GM12878 (cell line): ENCODE results near the gene MPEG1. TPM values are rescaled to one million over a fixed set of nuclear protein-coding genes. Genes with fewer than 3 reads are reported as not detected.
A peak's percentile ranks its signal among the peaks of the same experiment; 100 is the strongest.

Source experiments
- BACH1 ChIP-seq: fragments of 450-650 bp; IDR thresholded peaks from 2 replicates; pipeline ENCODE4 v1.6.1; 2017; ENCODE audit warnings: mild to moderate bottlenecking, borderline replicate concordance
- BCLAF1 ChIP-seq: fragments of 450-650 bp; IDR thresholded peaks from 2 replicates; pipeline ENCODE4 v1.6.1; 2017; ENCODE audit warnings: antibody characterized with exemption, mild to moderate bottlenecking, moderate library complexity
- BHLHE40 ChIP-seq, 2 experiments: fragments of 450-650 bp in 1 of 2; IDR thresholded peaks; 2 replicates each; pipeline ENCODE4 v1.6.1; 2011 to 2017; ENCODE audit warnings: low read depth in 2 of 2, borderline replicate concordance in 1 of 2, improper control_type of control experiment in 1 of 2, low read length in 1 of 2, mild to moderate bottlenecking in 1 of 2
- EGR1 ChIP-seq, 2 experiments: IDR thresholded peaks; 1 replicate in 1 of 2; 2 replicates in 1 of 2; pipeline ENCODE4 v1.6.1; 2011 to 2012; ENCODE audit warnings: low read depth in 2 of 2, low read length in 2 of 2, borderline replicate concordance in 1 of 2, mild to moderate bottlenecking in 1 of 2, moderate library complexity in 1 of 2
- FOXM1 ChIP-seq: IDR thresholded peaks from 2 replicates; pipeline ENCODE4 v1.6.1; 2012; ENCODE audit warnings: low read depth, mild to moderate bottlenecking, inconsistent platforms, low read length, moderate library complexity
- IKZF1 ChIP-seq: fragments of 450-650 bp; conservative IDR thresholded peaks from 2 replicates; pipeline ENCODE4 v1.6.1; 2017; ENCODE audit warnings: antibody characterized with exemption, mild to moderate bottlenecking
- IKZF2 ChIP-seq, 2 experiments: fragments of 450-650 bp; IDR thresholded peaks; 2 replicates each; pipeline ENCODE4 v1.6.1; 2017; ENCODE audit warnings: mild to moderate bottlenecking in 2 of 2, moderate library complexity in 2 of 2
- IRF3 ChIP-seq: fragments of 450-650 bp; IDR thresholded peaks from 2 replicates; pipeline ENCODE4 v1.6.1; 2014; ENCODE audit warnings: mild to moderate bottlenecking
- IRF5 ChIP-seq: fragments of 450-650 bp; IDR thresholded peaks from 2 replicates; pipeline ENCODE4 v1.6.1; 2017; ENCODE audit warnings: borderline replicate concordance
- MTA2 ChIP-seq: fragments of 450-650 bp; IDR thresholded peaks from 2 replicates; pipeline ENCODE4 v1.6.1; 2016; ENCODE audit warnings: low read depth, mild to moderate bottlenecking, moderate library complexity
- NFXL1 ChIP-seq: fragments of 450-650 bp; IDR thresholded peaks from 2 replicates; pipeline ENCODE4 v1.6.1; 2017; ENCODE audit warnings: antibody characterized with exemption, mild to moderate bottlenecking, borderline replicate concordance
- PML ChIP-seq: IDR thresholded peaks from 2 replicates; pipeline ENCODE4 v1.6.1; 2012; ENCODE audit warnings: low read length, inconsistent platforms
- POLR2AphosphoS5 ChIP-seq: IDR thresholded peaks from 2 replicates; pipeline ENCODE4 v1.6.1; 2011; ENCODE audit warnings: mild to moderate bottlenecking, low read length, inconsistent platforms
- RAD51 ChIP-seq: fragments of 450-650 bp; IDR thresholded peaks from 2 replicates; pipeline ENCODE4 v1.6.1; 2016; ENCODE audit warnings: moderate library complexity, mild to moderate bottlenecking, inconsistent platforms
- RB1 ChIP-seq: fragments of 450-650 bp; formaldehyde crosslinking; IDR thresholded peaks from 2 replicates; pipeline ENCODE4 v1.6.1; 2017; ENCODE audit warnings: mild to moderate bottlenecking, borderline replicate concordance
- SP1 ChIP-seq: IDR thresholded peaks from one replicate; pipeline ENCODE4 v1.6.1; 2011; ENCODE audit warnings: low read depth, low read length
- STAT3 ChIP-seq: IDR thresholded peaks from 2 replicates; pipeline ENCODE4 v1.6.1; 2011; ENCODE audit warnings: low read depth, low read length, improper control_type of control experiment
- USF2 ChIP-seq: IDR thresholded peaks from 2 replicates; pipeline ENCODE4 v1.6.1; 2011; ENCODE audit warnings: low read depth, low read length, improper control_type of control experiment, borderline replicate concordance
- ZNF217 ChIP-seq: fragments of 450-650 bp; IDR thresholded peaks from 2 replicates; pipeline ENCODE4 v1.6.1; 2017; ENCODE audit warnings: antibody characterized with exemption, mild to moderate bottlenecking
- ZSCAN29 ChIP-seq: fragments of 450-650 bp; IDR thresholded peaks from 2 replicates; pipeline ENCODE4 v1.6.1; 2017; ENCODE audit warnings: mild to moderate bottlenecking, moderate library complexity
- polyA plus RNA-seq, 11 experiments: library from polyadenylated mRNA; depleted of rRNA in 4 of 11; unstranded in 6 of 11; stranded (reverse) in 5 of 11; fragments of >200 nt; fragmentation: Nextera tagmentation in 4 of 11; fragmentation: Illumina TruSeq in 1 of 11; extraction: Ambion mirVana in 4 of 11; extraction: Trizol in 1 of 11; gene quantifications; 1 replicate in 1 of 11; 2 replicates in 10 of 11; pipeline versions ENCODE4 v1.2.1 to v1.2.3, GENCODE V29; 2011 to 2016; ENCODE audit warnings: inconsistent platforms in 2 of 11, missing spikeins in 2 of 11, low read depth in 1 of 11
- total RNA-seq, 4 experiments: library from RNA; depleted of rRNA in 3 of 4; stranded (reverse); fragments of >200 nt in 3 of 4; fragmentation: Illumina TruSeq in 1 of 4; extraction: Trizol in 1 of 4; gene quantifications; 2 replicates each; pipeline versions ENCODE4 v1.2.1 to v1.2.3, GENCODE V29; 2013 to 2021

Gene MPEG1
- total and polyA plus RNA-seq, 10 of the 15 experiments (the other 5 are each of a cell fraction or from before 2014, with no cell fraction given), result 1.3 to 15.6 (median 11.7) TPM; not detected in 1

GRCh38 chr11:59171508-59172322, 41.0 kb downstream of the MPEG1 start, which contains the start of gene DTX4 (continued):
- TF ChIP-seq IRF3, result no peak
- peak; percentile 56; the same call in 1 of the 2 replicates for TF ChIP-seq POLR2AphosphoS5
- TF ChIP-seq USF2, result no peak
- peak; percentile 61; the same call in 1 of the 2 replicates for TF ChIP-seq RB1
- peak; percentile 72 to 83; a peak in 3 of 4 replicates for TF ChIP-seq BHLHE40 (IDR thresholded peaks at IDR 0.05; ENCODE audit: borderline replicate concordance in 1 of 2, low read depth in 2 of 2, low read length in 1 of 2)
- peak; percentile 65 for TF ChIP-seq IKZF1
- peak in 1 of 2 experiments; percentile 32; a peak in 1 of 3 replicates for TF ChIP-seq EGR1 (IDR thresholded peaks at IDR 0.05; ENCODE audit: borderline replicate concordance in 1 of 2, low read depth in 2 of 2, low read length in 2 of 2)
- no peak for TF ChIP-seq ZNF217
- peak; percentile 45 for TF ChIP-seq SP1
- no peak for TF ChIP-seq NFXL1
- peak; percentile 39; the same call in 1 of the 2 replicates for TF ChIP-seq BACH1
- TF ChIP-seq FOXM1, result peak; percentile 74
- peak; percentile 76; the same call in 1 of the 2 replicates for TF ChIP-seq PML
- TF ChIP-seq BCLAF1, result no peak
- TF ChIP-seq STAT3, result no peak
- peak; percentile 35 to 57; a peak in 1 of 4 replicates for TF ChIP-seq IKZF2 (IDR thresholded peaks at IDR 0.05)
- TF ChIP-seq RAD51, result no peak
- TF ChIP-seq ZSCAN29, result no peak
- TF ChIP-seq IRF5, result no peak
- TF ChIP-seq MTA2, result no peak
